Activated T-cell treated with anti-CD3 and anti-CD28 coated beads, Interleukin-2, amount 50 U/mL, for 4 hours (primary cell): ENCODE results near the gene SBDS. TPM values are rescaled to one million over a fixed set of nuclear protein-coding genes. Genes with fewer than 3 reads are reported as not detected.
"Not testable (repeated sequence)": the region's sequence is repeated elsewhere in the genome, so short reads cannot be mapped to it uniquely, and the experiment has no call there.

ENCODE experiments used
- ATAC-seq, 2 donors: fragments of 200-7000 bp; cut with Tn5 transposase; one replicate each; pipeline ENCODE4 v1.10.0; 2021
- DNase-seq: peaks from one replicate; pipeline ENCODE4 v3.0.0-alpha.2; 2020
- H3K27me3 Mint-ChIP-seq: one replicate; pipeline ENCODE4 v1.8.0; 2021; ENCODE audit warnings: low read depth, mixed read lengths
- H3K36me3 Mint-ChIP-seq: one replicate; pipeline ENCODE4 v1.8.0; 2022; ENCODE audit warnings: mixed read lengths; ENCODE audit not compliant: insufficient read depth
- H3K4me1 Mint-ChIP-seq: one replicate; pipeline ENCODE4 v1.8.0; 2021; ENCODE audit warnings: low read depth, mixed read lengths
- H3K4me3 Mint-ChIP-seq: one replicate; pipeline ENCODE4 v1.8.0; 2021; ENCODE audit warnings: mild to moderate bottlenecking, moderate library complexity, mixed read lengths
- H3K9me3 Mint-ChIP-seq: one replicate; pipeline ENCODE4 v1.8.0; 2021; ENCODE audit warnings: mixed read lengths
- total RNA-seq, 3 donors: library from RNA; stranded (reverse); gene quantifications; one replicate each; pipeline ENCODE4 v1.2.1, GENCODE V29; 2021

Gene SBDS
- total RNA-seq, 3 donors from 2014 or later: 87.8 to 98.6 (median 94.2) TPM

- DNase-seq (no peak), ATAC-seq (no peak)
- H3K9me3 Mint-ChIP-seq: no peaks in the 10 kb centered on the region
- H3K4me1 Mint-ChIP-seq: no peaks in the 10 kb centered on the region
- H3K36me3 Mint-ChIP-seq: no peaks in the 10 kb centered on the region
- H3K4me3 Mint-ChIP-seq: no peak overlapping the region
- no peaks in the 10 kb centered on the region for H3K27me3 Mint-ChIP-seq
Measured at GRCh38 chr7:66970310-66970709, 25.1 kb downstream of the SBDS start.

GRCh38 chr7:66969001-66969400 is 26.4 kb downstream of the SBDS start:
- H3K36me3 Mint-ChIP-seq, ATAC-seq, H3K9me3 Mint-ChIP-seq, DNase-seq, H3K4me1 Mint-ChIP-seq, H3K27me3 Mint-ChIP-seq, H3K4me3 Mint-ChIP-seq: not testable (repeated sequence)

GRCh38 chr7:66967029-66967428 is 28.4 kb downstream of the SBDS start:
- ATAC-seq (no peak), DNase-seq (no peak)
- Mint-ChIP-seq H3K27me3 (no peaks in the 10 kb centered on the region), H3K4me1 (no peaks in the 10 kb centered on the region), H3K4me3 (no peak overlapping the region), H3K36me3 (no peaks in the 10 kb centered on the region), H3K9me3 (no peaks in the 10 kb centered on the region)

GRCh38 chr7:66964411-66964810 is 31.0 kb downstream of the SBDS start:
- no peaks in the 10 kb centered on the region for H3K9me3 Mint-ChIP-seq
- no peaks in the 10 kb centered on the region for H3K4me1 Mint-ChIP-seq
- ATAC-seq: no peak
- H3K4me3 Mint-ChIP-seq: no peak overlapping the region
- H3K36me3 Mint-ChIP-seq: peaks cover 2% of the 10 kb centered on the region
- H3K27me3 Mint-ChIP-seq: no peaks in the 10 kb centered on the region
- no peak for DNase-seq

GRCh38 chr7:66961096-66961495 is 34.3 kb downstream of the SBDS start:
- H3K9me3 Mint-ChIP-seq: no peaks in the 10 kb centered on the region
- H3K36me3 Mint-ChIP-seq: peaks cover 22% of the 10 kb centered on the region
- no peak for ATAC-seq
- H3K4me3 Mint-ChIP-seq: no peak overlapping the region
- DNase-seq: no peak
- no peaks in the 10 kb centered on the region for H3K27me3 Mint-ChIP-seq
- H3K4me1 Mint-ChIP-seq: no peaks in the 10 kb centered on the region

GRCh38 chr7:66960192-66960591 is 35.2 kb downstream of the SBDS start:
- DNase-seq: no peak
- ATAC-seq: no peak
- H3K9me3 Mint-ChIP-seq: no peaks in the 10 kb centered on the region
- H3K4me3 Mint-ChIP-seq: no peak overlapping the region
- no peaks in the 10 kb centered on the region for H3K27me3 Mint-ChIP-seq
- no peaks in the 10 kb centered on the region for H3K4me1 Mint-ChIP-seq
- peaks cover 24% of the 10 kb centered on the region for H3K36me3 Mint-ChIP-seq

GRCh38 chr7:66958538-66959350 is 36.6 kb downstream of the SBDS start:
- H3K36me3 Mint-ChIP-seq: peaks cover 29% of the 10 kb centered on the region
- H3K9me3 Mint-ChIP-seq: no peaks in the 10 kb centered on the region
- no peaks in the 10 kb centered on the region for H3K4me1 Mint-ChIP-seq
- ATAC-seq: no peak
- H3K4me3 Mint-ChIP-seq: no peak overlapping the region
- DNase-seq: no peak
- H3K27me3 Mint-ChIP-seq: no peaks in the 10 kb centered on the region

GRCh38 chr7:66957595-66958290 is 37.6 kb downstream of the SBDS start:
- Mint-ChIP-seq H3K36me3 (peaks cover 33% of the 10 kb centered on the region), H3K4me3 (no peak overlapping the region), H3K4me1 (no peaks in the 10 kb centered on the region), H3K27me3 (no peaks in the 10 kb centered on the region), H3K9me3 (no peaks in the 10 kb centered on the region)
- DNase-seq: no peak
- no peak for ATAC-seq

GRCh38 chr7:66953044-66953427 is 42.4 kb downstream of the SBDS start:
- Mint-ChIP-seq H3K36me3 (peaks cover 44% of the 10 kb centered on the region), H3K4me1 (no peaks in the 10 kb centered on the region), H3K9me3 (no peaks in the 10 kb centered on the region), H3K4me3 (no peak overlapping the region), H3K27me3 (no peaks in the 10 kb centered on the region)
- ATAC-seq (no peak), DNase-seq (no peak)

- DNase-seq (no peak), ATAC-seq (no peak)
- Mint-ChIP-seq H3K4me3 (no peak overlapping the region), H3K4me1 (no peaks in the 10 kb centered on the region), H3K36me3 (peaks cover 41% of the 10 kb centered on the region), H3K9me3 (no peaks in the 10 kb centered on the region), H3K27me3 (no peaks in the 10 kb centered on the region)
Measured at GRCh38 chr7:66952343-66953043, 42.9 kb downstream of the SBDS start.

GRCh38 chr7:66950763-66951162 is 44.6 kb downstream of the SBDS start:
- Mint-ChIP-seq H3K9me3 (no peaks in the 10 kb centered on the region), H3K4me1 (no peaks in the 10 kb centered on the region), H3K36me3 (peaks cover 37% of the 10 kb centered on the region), H3K4me3 (no peak overlapping the region), H3K27me3 (no peaks in the 10 kb centered on the region)
- DNase-seq (no peak), ATAC-seq (no peak)

GRCh38 chr7:66950311-66950710 is 45.1 kb downstream of the SBDS start:
- H3K9me3 Mint-ChIP-seq: no peaks in the 10 kb centered on the region
- peaks cover 38% of the 10 kb centered on the region for H3K36me3 Mint-ChIP-seq
- no peaks in the 10 kb centered on the region for H3K27me3 Mint-ChIP-seq
- DNase-seq (no peak), ATAC-seq (no peak)
- no peaks in the 10 kb centered on the region for H3K4me1 Mint-ChIP-seq
- H3K4me3 Mint-ChIP-seq: no peak overlapping the region

GRCh38 chr7:66948480-66949109 is 46.8 kb downstream of the SBDS start:
- Mint-ChIP-seq H3K4me1 (no peaks in the 10 kb centered on the region), H3K9me3 (no peaks in the 10 kb centered on the region), H3K36me3 (peaks cover 43% of the 10 kb centered on the region), H3K4me3 (no peak overlapping the region), H3K27me3 (no peaks in the 10 kb centered on the region)
- ATAC-seq (no peak), DNase-seq (no peak)

- no peaks in the 10 kb centered on the region for H3K9me3 Mint-ChIP-seq
- peaks cover 39% of the 10 kb centered on the region for H3K36me3 Mint-ChIP-seq
- no peaks in the 10 kb centered on the region for H3K4me1 Mint-ChIP-seq
- DNase-seq (no peak), ATAC-seq (no peak)
- no peaks in the 10 kb centered on the region for H3K27me3 Mint-ChIP-seq
- no peak overlapping the region for H3K4me3 Mint-ChIP-seq
Measured at GRCh38 chr7:66946545-66946944, 48.8 kb downstream of the SBDS start.
